K562 (cell line): Measurements from ENCODE around the gene HOXB3. TPM values are rescaled to one million over a fixed set of nuclear protein-coding genes. Genes with fewer than 3 reads are reported as not detected.
A peak's percentile ranks its signal among the peaks of the same experiment; 100 is the strongest.

ENCODE experiments used
- ATAC-seq: fragments of 200-7000 bp; cut with Tn5 transposase; 3 replicates; pipeline ENCODE4 v1.9.1; 2020; ENCODE audit warnings: moderate library complexity
- BruUV-seq: library from RNA; stranded (reverse); fragments of 400-500 nt; replicated peaks from 2 replicates; lab custom pipeline; 2021; lab: Mats Ljungman, UMichigan
- CTCF ChIA-PET: fragments of 300-600 bp; formaldehyde crosslinking; extraction: SDS; loops from one replicate; lab custom pipeline; 2021; ENCODE audit warnings: low intra/inter-chr PET ratio; lab: Yijun Ruan, JAX
- POLR2A ChIA-PET: fragments of 300-600, 350-650 bp; sonication (Branson Sonifier 250); formaldehyde crosslinking; extraction: SDS; loops from one replicate; lab custom pipeline; 2021; ENCODE audit warnings: antibody characterized with exemption, inconsistent platforms; lab: Yijun Ruan, JAX
- DNase-seq, 4 experiments: peaks; one replicate each; pipeline versions ENCODE4 v3.0.0 to v3.0.0-alpha.2; 2011 to 2018; ENCODE audit warnings: low spot score in 3 of 4, mixed read lengths in 3 of 4; ENCODE audit errors: extremely low read depth in 1 of 4
- FAIRE-seq: peaks from 2 replicates; lab custom pipeline; 2011; peaks lifted over from hg19 to GRCh38; lab: Jason Lieb, UNC
- H2AFZ ChIP-seq: 2 replicates; pipeline ENCODE4 v1.6.0; 2011; ENCODE audit warnings: low read depth, low read length, control low read depth, inconsistent platforms
- H3K27ac ChIP-seq: fragments of 200-600 bp; 3 replicates; pipeline ENCODE4 v1.8.0; 2011; ENCODE audit warnings: low read depth, mild to moderate bottlenecking, control low read depth, inconsistent platforms, low read length, moderate library complexity, mixed read lengths; ENCODE audit errors: extremely low read depth
- H3K27me3 ChIP-seq, 2 experiments: fragments of 300-600 bp in 1 of 2; 2 replicates in 1 of 2; 3 replicates in 1 of 2; pipeline versions ENCODE4 v1.6.0 to v1.8.0; 2011; ENCODE audit warnings: inconsistent platforms in 2 of 2, low read length in 2 of 2, mild to moderate bottlenecking in 1 of 2, mixed read lengths in 1 of 2, moderate library complexity in 1 of 2; ENCODE audit not compliant: control insufficient read depth in 2 of 2, insufficient read depth in 2 of 2
- H3K36me3 ChIP-seq: fragments of 300-600 bp; 3 replicates; pipeline ENCODE4 v1.8.0; 2011; ENCODE audit warnings: mild to moderate bottlenecking, low read length, inconsistent platforms; ENCODE audit not compliant: control insufficient read depth, insufficient read depth
- H3K4me1 ChIP-seq, 2 experiments: fragments of 200-600 bp in 1 of 2; replicated peaks in 1 of 2; 2 replicates in 1 of 2; 3 replicates in 1 of 2; pipeline versions ENCODE4 v1.5.1 to v1.8.0; 2011; ENCODE audit warnings: inconsistent platforms in 2 of 2, low read length in 2 of 2, mild to moderate bottlenecking in 1 of 2, mixed read lengths in 1 of 2, moderate library complexity in 1 of 2; ENCODE audit not compliant: control insufficient read depth in 2 of 2, insufficient read depth in 2 of 2
- H3K4me2 ChIP-seq: 2 replicates; pipeline ENCODE4 v1.6.1; 2011; ENCODE audit warnings: low read length, control low read depth, inconsistent platforms, mixed read lengths; ENCODE audit not compliant: insufficient read depth
- H3K4me3 ChIP-seq: fragments of 200-600 bp; sonication (generic), shearing (Covaris generic); 2 replicates; pipeline ENCODE4 v1.5.1; 2016; ENCODE audit warnings: control low read depth, inconsistent platforms
- H3K79me2 ChIP-seq: fragments of 200-600 bp; 3 replicates; pipeline ENCODE4 v1.8.0; 2011; ENCODE audit warnings: low read length, inconsistent platforms; ENCODE audit not compliant: control insufficient read depth, insufficient read depth
- H3K9ac ChIP-seq, 2 experiments: 2 replicates each; pipeline versions ENCODE4 v1.6.0 to v1.6.1; 2011; ENCODE audit warnings: low read depth in 2 of 2, low read length in 2 of 2, control low read depth in 1 of 2, inconsistent platforms in 1 of 2, mild to moderate bottlenecking in 1 of 2, mixed read lengths in 1 of 2; ENCODE audit not compliant: insufficient read depth in 1 of 2
- H3K9me1 ChIP-seq: one replicate; pipeline ENCODE4 v1.6.0; 2011; ENCODE audit warnings: inconsistent platforms, mild to moderate bottlenecking, low read length, moderate library complexity; ENCODE audit not compliant: control insufficient read depth, insufficient read depth
- H3K9me3 ChIP-seq: replicated peaks from 2 replicates; pipeline ENCODE4 v1.5.1; 2011; ENCODE audit warnings: low read depth, low read length, inconsistent platforms; ENCODE audit not compliant: control insufficient read depth, insufficient read depth
- H4K20me1 ChIP-seq: replicated peaks from 2 replicates; pipeline ENCODE4 v1.6.1; 2011; ENCODE audit warnings: low read length, inconsistent platforms, mixed read lengths; ENCODE audit not compliant: control insufficient read depth, insufficient read depth
- CXXC5 ChIP-seq: fragments of 250-450 bp; sonication (Bioruptor Pico); IDR thresholded peaks from 2 replicates; pipeline ENCODE4 v1.8.0; 2022; ENCODE audit warnings: inconsistent platforms, mild to moderate bottlenecking, moderate library complexity
- FUS ChIP-seq: fragments of 200-400 bp; formaldehyde crosslinking; optimal IDR thresholded peaks from 2 replicates; pipeline ENCODE3; 2017; ENCODE audit warnings: low read depth, low read length
- HNRNPLL ChIP-seq: fragments of 200-400 bp; formaldehyde crosslinking; IDR thresholded peaks from 2 replicates; pipeline ENCODE4 v1.6.1; 2017; ENCODE audit warnings: low read length, low read depth, mild to moderate bottlenecking; ENCODE audit not compliant: poor library complexity, severe bottlenecking
- KAT7 ChIP-seq: sonication (generic); formaldehyde crosslinking; IDR thresholded peaks from 2 replicates; pipeline ENCODE4 v1.8.0; 2022; ENCODE audit warnings: missing genetic modification reagents, mild to moderate bottlenecking, borderline replicate concordance
- SAP30 ChIP-seq: fragments of 200-600 bp; sonication (generic); IDR thresholded peaks from 2 replicates; pipeline ENCODE4 v1.6.1; 2012; ENCODE audit warnings: borderline replicate concordance, low read depth, mild to moderate bottlenecking, moderate library complexity, low read length, control low read depth, inconsistent platforms; ENCODE audit not compliant: insufficient read depth, poor library complexity, severe bottlenecking
- TAF1 ChIP-seq: IDR thresholded peaks from 2 replicates; pipeline ENCODE4 v1.6.1; 2011; ENCODE audit warnings: mild to moderate bottlenecking, low read length, moderate library complexity; ENCODE audit not compliant: insufficient read depth, control insufficient read depth, severe bottlenecking; ENCODE audit errors: extremely low read depth
- TBL1XR1 ChIP-seq, 2 experiments: IDR thresholded peaks; 2 replicates each; pipeline ENCODE4 v1.6.1; 2012; ENCODE audit warnings: improper control_type of control experiment in 2 of 2, low read length in 2 of 2, mild to moderate bottlenecking in 1 of 2
- ZBTB7A ChIP-seq: IDR thresholded peaks from 2 replicates; pipeline ENCODE4 v1.6.1; 2011; ENCODE audit warnings: low read depth, mild to moderate bottlenecking, low read length, moderate library complexity, borderline replicate concordance; ENCODE audit not compliant: control insufficient read depth
- ZNF57 ChIP-seq: fragments of 450-650 bp; formaldehyde crosslinking; IDR thresholded peaks from 2 replicates; pipeline ENCODE4 v1.4.0; 2020; ENCODE audit warnings: mild to moderate bottlenecking, moderate library complexity
- ZNF707 ChIP-seq: fragments of 250-450 bp; sonication (Bioruptor Pico); conservative IDR thresholded peaks from 2 replicates; pipeline ENCODE4 v1.8.0; 2022; ENCODE audit warnings: inconsistent platforms, mild to moderate bottlenecking, moderate library complexity
- WGBS: fragments of 100-300 bp; shearing (Covaris generic); methylation state at CpG from one replicate; pipeline ENCODE4 v1.1.6; 2016; ENCODE audit warnings: low coverage, mixed read lengths; ENCODE audit not compliant: insufficient coverage; ENCODE audit errors: missing lambda C conversion rate; 5-methylcytosine and 5-hydroxymethylcytosine counted together
- in situ Hi-C: fragments of 300-500 bp; cut with MboI; formaldehyde crosslinking; loops from 4 replicates; pipeline ENCODE4 v1.15.0; 2018; ENCODE audit warnings: inconsistent platforms, mixed read lengths
- intact Hi-C: fragments of 100-400 bp; cut with micrococcal nuclease; formaldehyde crosslinking; loops from 2 replicates; pipeline ENCODE4 v1.14.2; 2022
- polyA plus RNA-seq, 8 experiments: library from polyadenylated mRNA; depleted of rRNA in 4 of 8; stranded (reverse) in 5 of 8; unstranded in 3 of 8; fragments of >200 nt; fragmentation: Nextera tagmentation in 2 of 8; fragmentation: Illumina TruSeq in 1 of 8; extraction: Ambion mirVana in 2 of 8; extraction: Trizol in 1 of 8; gene quantifications; 2 replicates each; pipeline versions ENCODE4 v1.2.1 to v1.2.3, GENCODE V29; 2011 to 2014; ENCODE audit warnings: inconsistent platforms in 1 of 8, missing spikeins in 1 of 8
- total RNA-seq, 7 experiments: library from RNA; depleted of rRNA in 6 of 7; stranded (reverse); fragments of >200 nt in 6 of 7; fragmentation: Illumina TruSeq in 2 of 7; extraction: Trizol in 2 of 7; gene quantifications; 2 replicates each; pipeline versions ENCODE4 v1.2.1 to v1.2.3, GENCODE V29; 2011 to 2021; ENCODE audit warnings: low replicate concordance in 1 of 7
- TF ChIP-seq, protein P1 (sequence below): sonication (generic); formaldehyde crosslinking; IDR thresholded peaks from 2 replicates; pipeline ENCODE4 v1.8.1; 2023; ENCODE audit warnings: mild to moderate bottlenecking, missing genetic modification reagents
- TF ChIP-seq, protein P2 (sequence below): fragments of 450-650 bp; formaldehyde crosslinking; IDR thresholded peaks from 2 replicates; pipeline ENCODE4 v1.4.0; 2020; ENCODE audit warnings: mild to moderate bottlenecking, moderate library complexity
- TF ChIP-seq, protein P3 (sequence below): sonication (generic); formaldehyde crosslinking; IDR thresholded peaks from 2 replicates; pipeline ENCODE4 v1.8.0; 2022; ENCODE audit warnings: missing genetic modification reagents, mild to moderate bottlenecking, borderline replicate concordance

HOXB3 gene
- total and polyA plus RNA-seq, 9 of the 15 experiments (the other 6 are each of a cell fraction or from before 2014, with no cell fraction given), result 2.4 to 41.3 (median 20.2) TPM

DNA sequence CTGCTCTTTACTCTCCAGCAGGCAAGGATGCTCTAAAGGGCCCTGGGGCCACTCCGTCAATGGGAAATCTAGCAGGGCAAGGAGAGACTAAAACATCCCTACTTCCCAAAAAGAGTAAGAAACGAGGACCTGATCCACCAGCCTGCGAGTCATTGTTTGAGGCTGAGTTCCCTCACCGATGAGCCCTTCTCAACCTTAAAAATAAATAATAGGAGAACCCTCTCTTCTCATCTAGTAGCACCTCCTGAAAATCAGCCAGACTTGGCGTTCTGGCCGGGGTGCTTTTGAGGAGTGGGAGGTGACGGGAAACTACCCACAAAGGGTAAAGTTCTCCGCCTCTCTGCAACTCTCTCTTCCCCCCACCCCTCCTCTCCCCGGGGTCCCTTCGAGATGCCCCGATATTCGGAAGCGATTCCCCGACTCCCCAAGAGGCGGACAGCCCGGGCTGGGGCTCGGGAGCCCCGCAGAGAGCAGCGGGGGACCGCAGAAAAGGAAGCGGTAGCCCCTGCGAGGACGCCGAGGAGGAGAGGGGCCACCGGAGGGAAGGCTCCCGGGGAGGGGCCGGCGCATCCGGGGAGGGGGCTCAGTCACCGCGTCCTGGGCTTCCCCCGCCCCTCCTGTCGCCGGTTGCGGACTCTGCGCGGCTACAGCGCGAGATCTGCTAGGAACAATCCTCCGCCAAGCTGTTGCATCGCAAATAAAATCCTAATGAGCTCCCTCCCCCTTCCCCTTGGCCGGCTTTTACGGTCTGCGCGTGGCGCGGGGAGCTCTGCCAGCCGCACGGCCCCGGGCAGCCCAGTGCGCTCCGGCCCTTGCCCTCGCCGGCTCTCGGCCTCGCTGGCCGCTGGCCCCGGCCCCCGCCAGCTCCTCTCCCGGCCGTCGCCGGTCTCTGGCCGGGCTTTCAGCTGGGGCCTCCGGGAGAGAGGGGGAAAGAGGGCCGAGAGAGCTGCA, 34.8 kb upstream of the HOXB3 start:
- Histone ChIP-seq H3K9ac (peak overlapping the region; percentile 99 to 100), H3K27me3 (no peaks in the 10 kb centered on the region), H3K9me3 (no peaks in the 10 kb centered on the region), H3K36me3 (peaks cover 49% of the 10 kb centered on the region), H3K27ac (peak overlapping the region; percentile 99), H3K9me1 (no peaks in the 10 kb centered on the region), H3K4me2 (peak overlapping the region; percentile 65), H3K4me1 (peaks cover 50 to 63% of the 10 kb centered on the region in 2 experiments), H4K20me1 (peaks cover 47% of the 10 kb centered on the region), H3K4me3 (peak overlapping the region; percentile 97), H2AFZ (no peak overlapping the region), H3K79me2 (peaks cover 96% of the 10 kb centered on the region)
- in situ Hi-C loops (loop anchor here (10.0 kb wide), 1 partner anchor 590 kb away; the partner anchor contains the start of gene COPZ2), intact Hi-C loops (loop anchor here (5.0 kb wide), 1 partner anchor 372 kb away; the partner anchor contains the start of gene IGF2BP1)
- BruUV-seq, result no TSS peak
- FAIRE-seq (no peak), ATAC-seq (peak; percentile 0; the same call in 2 of the 3 replicates), DNase-seq (peak; percentile 55 to 66 (median 57))
- ChIA-PET POLR2A (interaction anchor here (0.5 to 4.0 kb wide), 25 partner anchors 7 to 502 kb away, joined by 3 to 43 read pairs (median 4); partner anchors contain the start of genes HOXB3 and HOXB5), CTCF (no interaction called here)
- under 1% methylated on average over 39 of the region's 66 CpGs for WGBS
- TF ChIP-seq FUS (peak; percentile 55), KAT7 (no peak), ZNF707 (CRISPR knock-in tag) (no peak), ZNF57 (CRISPR knock-in tag) (no peak), TAF1 (peak; percentile 14), ZBTB7A (peak; percentile 91; the same call in 1 of the 2 replicates), TBL1XR1 (IDR thresholded peaks at IDR 0.05; ENCODE audit: low read length in 2 of 2) (peak in 1 of 2 experiments; percentile 9; a peak in 1 of 4 replicates), SAP30 (peak; percentile 26), HNRNPLL (peak; percentile 80), CXXC5 (CRISPR knock-in tag) (peak; percentile 25; the same call in 1 of the 2 replicates)
- TF ChIP-seq, protein P1, sequence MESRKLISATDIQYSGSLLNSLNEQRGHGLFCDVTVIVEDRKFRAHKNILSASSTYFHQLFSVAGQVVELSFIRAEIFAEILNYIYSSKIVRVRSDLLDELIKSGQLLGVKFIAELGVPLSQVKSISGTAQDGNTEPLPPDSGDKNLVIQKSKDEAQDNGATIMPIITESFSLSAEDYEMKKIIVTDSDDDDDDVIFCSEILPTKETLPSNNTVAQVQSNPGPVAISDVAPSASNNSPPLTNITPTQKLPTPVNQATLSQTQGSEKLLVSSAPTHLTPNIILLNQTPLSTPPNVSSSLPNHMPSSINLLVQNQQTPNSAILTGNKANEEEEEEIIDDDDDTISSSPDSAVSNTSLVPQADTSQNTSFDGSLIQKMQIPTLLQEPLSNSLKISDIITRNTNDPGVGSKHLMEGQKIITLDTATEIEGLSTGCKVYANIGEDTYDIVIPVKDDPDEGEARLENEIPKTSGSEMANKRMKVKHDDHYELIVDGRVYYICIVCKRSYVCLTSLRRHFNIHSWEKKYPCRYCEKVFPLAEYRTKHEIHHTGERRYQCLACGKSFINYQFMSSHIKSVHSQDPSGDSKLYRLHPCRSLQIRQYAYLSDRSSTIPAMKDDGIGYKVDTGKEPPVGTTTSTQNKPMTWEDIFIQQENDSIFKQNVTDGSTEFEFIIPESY (CRISPR knock-in tag), result no peak
- TF ChIP-seq, protein P2, sequence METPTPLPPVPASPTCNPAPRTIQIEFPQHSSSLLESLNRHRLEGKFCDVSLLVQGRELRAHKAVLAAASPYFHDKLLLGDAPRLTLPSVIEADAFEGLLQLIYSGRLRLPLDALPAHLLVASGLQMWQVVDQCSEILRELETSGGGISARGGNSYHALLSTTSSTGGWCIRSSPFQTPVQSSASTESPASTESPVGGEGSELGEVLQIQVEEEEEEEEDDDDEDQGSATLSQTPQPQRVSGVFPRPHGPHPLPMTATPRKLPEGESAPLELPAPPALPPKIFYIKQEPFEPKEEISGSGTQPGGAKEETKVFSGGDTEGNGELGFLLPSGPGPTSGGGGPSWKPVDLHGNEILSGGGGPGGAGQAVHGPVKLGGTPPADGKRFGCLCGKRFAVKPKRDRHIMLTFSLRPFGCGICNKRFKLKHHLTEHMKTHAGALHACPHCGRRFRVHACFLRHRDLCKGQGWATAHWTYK (CRISPR knock-in tag), result no peak
- TF ChIP-seq, protein P3, sequence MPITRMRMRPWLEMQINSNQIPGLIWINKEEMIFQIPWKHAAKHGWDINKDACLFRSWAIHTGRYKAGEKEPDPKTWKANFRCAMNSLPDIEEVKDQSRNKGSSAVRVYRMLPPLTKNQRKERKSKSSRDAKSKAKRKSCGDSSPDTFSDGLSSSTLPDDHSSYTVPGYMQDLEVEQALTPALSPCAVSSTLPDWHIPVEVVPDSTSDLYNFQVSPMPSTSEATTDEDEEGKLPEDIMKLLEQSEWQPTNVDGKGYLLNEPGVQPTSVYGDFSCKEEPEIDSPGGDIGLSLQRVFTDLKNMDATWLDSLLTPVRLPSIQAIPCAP (CRISPR knock-in tag), result no peak
